Endothelial cell of umbilical vein (primary cell): ENCODE measurements around the gene PDE10A. TPM values are rescaled to one million over a fixed set of nuclear protein-coding genes. Genes with fewer than 3 reads are reported as not detected.

Source experiments
- BruUV-seq: library from RNA; stranded (reverse); fragments of 400-500 nt; replicated peaks from 2 replicates; lab custom pipeline; 2021; lab: Mats Ljungman, UMichigan
- CTCF ChIA-PET: fragments of 300-600, 350-600 bp; sonication (Branson Sonifier 250); formaldehyde crosslinking; loops from one replicate; lab custom pipeline; 2021; ENCODE audit warnings: antibody characterized with exemption, inconsistent platforms; lab: Charles Lee
- POLR2A ChIA-PET: fragments of 300-600, 350-600 bp; sonication (Branson Sonifier 250); formaldehyde crosslinking; loops from one replicate; lab custom pipeline; 2021; ENCODE audit warnings: antibody characterized with exemption, inconsistent platforms; lab: Charles Lee
- DNase-seq: peaks from one replicate; pipeline ENCODE4 v3.0.0-alpha.2; 2011; ENCODE audit warnings: low read depth, low spot score
- FAIRE-seq: peaks from 2 replicates; lab custom pipeline; 2011; peaks lifted over from hg19 to GRCh38; lab: Jason Lieb, UNC
- H2AFZ ChIP-seq: 2 replicates; pipeline ENCODE4 v1.6.0; 2012; ENCODE audit warnings: low read depth, low read length, control low read depth, inconsistent platforms
- H3K27ac ChIP-seq: 2 replicates; pipeline ENCODE4 v1.5.1; 2011; ENCODE audit warnings: low read depth, mild to moderate bottlenecking, control low read depth, low read length, moderate library complexity; ENCODE audit not compliant: insufficient read depth
- H3K27me3 ChIP-seq, 2 experiments: 2 replicates each; pipeline versions ENCODE4 v1.6.0 to v1.6.1; 2011; ENCODE audit warnings: low read length in 2 of 2, mixed read lengths in 1 of 2; ENCODE audit not compliant: control insufficient read depth in 2 of 2, insufficient read depth in 2 of 2
- H3K36me3 ChIP-seq, 2 experiments: 2 replicates in 1 of 2; 3 replicates in 1 of 2; pipeline ENCODE4 v1.5.1; 2011; ENCODE audit warnings: low read length in 2 of 2, mild to moderate bottlenecking in 1 of 2, moderate library complexity in 1 of 2; ENCODE audit not compliant: control insufficient read depth in 2 of 2, insufficient read depth in 2 of 2; ENCODE audit errors: extremely low read depth in 1 of 2
- H3K4me1 ChIP-seq: 3 replicates; pipeline ENCODE4 v1.5.1; 2011; ENCODE audit warnings: mild to moderate bottlenecking, low read length; ENCODE audit not compliant: control insufficient read depth, insufficient read depth; ENCODE audit errors: extremely low read depth
- H3K4me2 ChIP-seq: 2 replicates; pipeline ENCODE4 v1.6.1; 2011; ENCODE audit warnings: low read length, control low read depth, mixed read lengths; ENCODE audit not compliant: insufficient read depth
- H3K4me3 ChIP-seq, 3 experiments: fragments of 200-600 bp in 1 of 3; sonication (generic), shearing (Covaris generic) in 1 of 3; replicated peaks in 1 of 3; 2 replicates each; pipeline ENCODE4 v1.5.1; 2011 to 2016; ENCODE audit warnings: control low read depth in 3 of 3, low read length in 3 of 3, mild to moderate bottlenecking in 2 of 3, inconsistent platforms in 1 of 3, low read depth in 1 of 3, moderate library complexity in 1 of 3; ENCODE audit not compliant: insufficient read depth in 1 of 3
- H3K79me2 ChIP-seq: 2 replicates; pipeline ENCODE4 v1.6.0; 2012; ENCODE audit warnings: low read length, inconsistent platforms; ENCODE audit not compliant: control insufficient read depth, insufficient read depth
- H3K9ac ChIP-seq: replicated peaks from 2 replicates; pipeline ENCODE3; 2011; ENCODE audit warnings: low read length, control low read depth; ENCODE audit not compliant: insufficient read depth; ENCODE audit errors: extremely low read depth
- H3K9me1 ChIP-seq: replicated peaks from 3 replicates; pipeline ENCODE4 v1.6.0; 2011; ENCODE audit warnings: mild to moderate bottlenecking, low read length; ENCODE audit not compliant: control insufficient read depth, insufficient read depth; ENCODE audit errors: extremely low read depth
- H3K9me3 ChIP-seq: replicated peaks from 2 replicates; pipeline ENCODE4 v1.5.1; 2012; ENCODE audit warnings: low read length, inconsistent platforms; ENCODE audit not compliant: control insufficient read depth, insufficient read depth
- H4K20me1 ChIP-seq: replicated peaks from 2 replicates; pipeline ENCODE3; 2011; ENCODE audit warnings: mild to moderate bottlenecking, low read length; ENCODE audit not compliant: control insufficient read depth, insufficient read depth; ENCODE audit errors: extremely low read depth
- EZH2 ChIP-seq: IDR thresholded peaks from 2 replicates; pipeline ENCODE4 v1.6.1; 2012; ENCODE audit warnings: borderline replicate concordance, low read depth, mild to moderate bottlenecking, moderate library complexity, low read length, inconsistent platforms; ENCODE audit not compliant: severe bottlenecking
- FOS ChIP-seq: IDR thresholded peaks from 2 replicates; pipeline ENCODE4 v1.6.1; 2011; ENCODE audit warnings: mild to moderate bottlenecking, low read length, moderate library complexity, borderline replicate concordance; ENCODE audit not compliant: insufficient read depth
- GATA2 ChIP-seq: IDR thresholded peaks from 2 replicates; pipeline ENCODE4 v1.7.0; 2011; ENCODE audit warnings: low read depth, mild to moderate bottlenecking, moderate library complexity, mixed read lengths, low read length; ENCODE audit not compliant: insufficient read length, insufficient read depth
- MYC ChIP-seq: IDR thresholded peaks from one replicate; pipeline ENCODE4 v1.6.1; 2011; ENCODE audit warnings: mild to moderate bottlenecking, low read depth, low read length
- POLR2A ChIP-seq: IDR thresholded peaks from 2 replicates; pipeline ENCODE4 v1.6.1; 2012; ENCODE audit warnings: low read depth, mild to moderate bottlenecking, control low read depth, low read length
- POLR2AphosphoS5 ChIP-seq: IDR thresholded peaks from 2 replicates; pipeline ENCODE4 v1.6.1; 2012; ENCODE audit warnings: low read depth, mild to moderate bottlenecking, control low read depth, low read length, moderate library complexity; ENCODE audit not compliant: insufficient read depth
- dilution Hi-C: fragments of 300-500 bp; cut with MboI; formaldehyde crosslinking; loops from one replicate; pipeline ENCODE4 v1.15.0; 2019; ENCODE audit warnings: low sequenced_read_pairs; ENCODE audit not compliant: extremely low pct_ligation_motif_present
- intact Hi-C: fragments of 100-400 bp; cut with micrococcal nuclease; formaldehyde crosslinking; loops from one replicate; pipeline ENCODE4 v1.10.0; 2022
- polyA plus RNA-seq, 4 experiments: library from polyadenylated mRNA; depleted of rRNA in 3 of 4; stranded (reverse) in 3 of 4; unstranded in 1 of 4; fragments of >200 nt; gene quantifications; 2 replicates each; pipeline versions ENCODE4 v1.2.1 to v1.2.3, GENCODE V29; 2011 to 2012; ENCODE audit warnings: missing spikeins in 1 of 4
- total RNA-seq: library from RNA; stranded (reverse); gene quantifications from 2 replicates; pipeline ENCODE4 v1.2.3, GENCODE V29; 2021

PDE10A gene
- total and polyA plus RNA-seq, 2 donors (not counting 3 experiments of a cell fraction or from before 2014, with no cell fraction given) = 0.86 to 2.9 TPM

- H3K27ac ChIP-seq = no peak overlapping the region
- dilution Hi-C loops = no loop called here
- no peak overlapping the region for H2AFZ ChIP-seq
- POLR2A ChIA-PET = no interaction called here
- no peak for FAIRE-seq
- BruUV-seq = no TSS peak
- no peak for DNase-seq
- H3K4me2 ChIP-seq = no peak overlapping the region
- H3K27me3 ChIP-seq = no peaks in the 10 kb centered on the region
- H4K20me1 ChIP-seq = no peaks in the 10 kb centered on the region
- no peaks in the 10 kb centered on the region for H3K4me1 ChIP-seq
- intact Hi-C loops = no loop called here
- no peaks in the 10 kb centered on the region for H3K9me1 ChIP-seq
- no peak overlapping the region for H3K9ac ChIP-seq
- H3K36me3 ChIP-seq = no peaks in the 10 kb centered on the region
- no peaks in the 10 kb centered on the region for H3K79me2 ChIP-seq
- H3K4me3 ChIP-seq = no peak overlapping the region
- TF ChIP-seq GATA2 = no peak
- no peak for TF ChIP-seq FOS
- TF ChIP-seq MYC = no peak
- no peak for TF ChIP-seq POLR2AphosphoS5
- no peak for TF ChIP-seq EZH2
- TF ChIP-seq POLR2A = no peak
- CTCF ChIA-PET = no interaction called here
- no peaks in the 10 kb centered on the region for H3K9me3 ChIP-seq
Measured at GRCh38 chr6:165486183-165487137, 176.6 kb downstream of the PDE10A start.
